SJCRH30 (cell line): ENCODE results near the gene CCDC57. TPM values are rescaled to one million over a fixed set of nuclear protein-coding genes. Genes with fewer than 3 reads are reported as not detected.
"Not testable (repeated sequence)": the region's sequence is repeated elsewhere in the genome, so short reads cannot be mapped to it uniquely, and the experiment has no call there.

Experiments
- DNase-seq, 2 experiments: peaks; one replicate each; pipeline ENCODE4 v3.0.0-alpha.2; 2015 to 2020
- H3K27ac ChIP-seq: fragments of 250-450 bp; sonication (Bioruptor Pico); 2 replicates; pipeline ENCODE4 v1.5.1; 2020; ENCODE audit warnings: mild to moderate bottlenecking, moderate library complexity
- H3K27me3 ChIP-seq: fragments of 250-450 bp; sonication (Bioruptor Pico); 2 replicates; pipeline ENCODE4 v1.5.1; 2020; ENCODE audit warnings: mild to moderate bottlenecking, moderate library complexity
- H3K36me3 ChIP-seq: fragments of 250-450 bp; sonication (Bioruptor Pico); 2 replicates; pipeline ENCODE4 v1.5.1; 2020; ENCODE audit warnings: mild to moderate bottlenecking, moderate library complexity
- H3K4me1 ChIP-seq: fragments of 250-450 bp; sonication (Bioruptor Pico); 2 replicates; pipeline ENCODE4 v1.5.1; 2020; ENCODE audit warnings: mild to moderate bottlenecking, moderate library complexity
- H3K4me3 ChIP-seq: fragments of 250-450 bp; sonication (Bioruptor Pico); 2 replicates; pipeline ENCODE4 v1.5.1; 2020; ENCODE audit warnings: mild to moderate bottlenecking, moderate library complexity
- H3K9me3 ChIP-seq: fragments of 250-450 bp; sonication (Bioruptor Pico); replicated peaks from 2 replicates; pipeline ENCODE4 v1.5.1; 2020; ENCODE audit warnings: mild to moderate bottlenecking, moderate library complexity
- total RNA-seq: library from RNA; depleted of rRNA; stranded (reverse); fragments of >200 nt; shearing (Covaris generic); gene quantifications from 2 replicates; pipeline ENCODE4 v1.2.3, GENCODE V29; 2014

CCDC57 gene
- total RNA-seq, 1 experiment from 2014 or later: 23.5 TPM

DNA sequence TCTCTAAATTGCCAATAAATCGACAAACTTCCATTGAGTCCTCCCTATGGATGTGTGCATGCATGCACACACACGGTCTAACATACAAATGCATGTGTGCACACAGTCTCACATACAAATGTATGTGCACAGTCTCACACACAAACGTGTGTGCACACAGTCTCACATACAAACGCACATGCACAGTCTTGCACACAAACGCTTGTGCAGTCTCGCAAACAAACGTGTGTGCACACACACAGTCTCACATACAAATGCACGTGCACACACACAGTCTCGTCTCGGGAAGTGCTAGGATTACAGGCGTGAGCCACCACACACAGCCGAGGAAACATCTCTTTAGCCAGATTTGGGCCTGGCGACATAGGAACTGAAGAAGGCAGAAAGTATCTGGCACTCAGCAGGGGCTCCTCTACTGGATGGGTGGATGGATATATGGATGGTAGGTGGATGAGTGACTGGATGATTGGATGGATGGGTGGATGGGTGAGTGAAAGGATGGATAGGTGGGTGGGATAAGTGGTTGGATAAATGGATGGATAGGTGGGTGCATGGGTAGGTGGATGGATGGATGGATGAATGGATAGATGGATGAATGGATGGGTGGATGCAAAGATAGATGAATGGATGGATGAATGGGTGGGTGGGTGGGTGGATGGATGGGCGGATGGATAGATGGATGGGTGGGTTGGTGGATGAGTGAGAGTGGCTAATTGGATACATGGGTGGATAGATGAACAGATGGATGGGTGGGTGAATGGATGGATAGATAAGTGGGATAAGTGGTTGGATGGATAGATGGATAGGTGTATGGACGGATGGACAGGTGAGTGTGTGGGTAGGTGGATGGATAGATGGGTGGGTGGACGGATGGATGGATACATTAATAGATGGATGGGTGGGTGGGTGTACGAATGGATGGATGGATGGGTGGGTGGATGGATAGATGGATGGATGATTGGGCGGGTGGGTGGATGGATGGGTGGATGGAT lies 65.7 kb downstream of the CCDC57 start:
- Histone ChIP-seq H3K27ac (no peak overlapping the region), H3K4me3 (no peak overlapping the region), H3K9me3 (no peaks in the 10 kb centered on the region), H3K36me3 (no peaks in the 10 kb centered on the region), H3K27me3 (no peaks in the 10 kb centered on the region), H3K4me1 (no peaks in the 10 kb centered on the region)
- no peak for DNase-seq

DNA sequence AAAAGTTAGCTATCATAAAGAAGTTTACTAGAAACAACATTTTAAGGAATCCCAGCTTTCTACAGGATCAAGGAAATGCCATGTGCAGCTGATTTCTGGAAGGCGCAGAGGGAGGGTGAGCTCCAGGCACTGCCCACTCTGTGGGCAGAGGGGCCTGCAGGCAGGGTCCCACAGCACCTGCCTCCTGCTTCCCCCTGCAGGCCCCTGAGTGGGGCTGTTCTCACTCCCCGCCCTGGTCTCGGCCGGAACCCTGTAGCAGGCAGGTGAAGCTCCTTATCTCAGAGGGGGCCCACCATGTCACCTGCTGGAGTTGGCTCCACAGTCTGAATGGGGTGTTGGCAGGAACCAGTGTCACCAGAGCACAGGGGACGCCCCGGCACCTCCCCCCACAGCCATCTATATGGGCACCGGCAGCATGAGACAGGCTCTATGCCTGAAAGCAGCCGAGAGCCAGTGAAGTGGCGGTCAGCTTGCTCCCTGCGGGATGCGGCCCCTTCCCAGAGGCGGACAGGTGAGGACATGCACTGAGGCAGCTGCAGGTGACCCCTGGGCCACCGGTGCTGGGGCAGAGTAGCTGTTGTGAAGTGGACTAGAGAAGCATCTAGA lies 67.0 kb downstream of the CCDC57 start:
- Histone ChIP-seq H3K36me3 (no peaks in the 10 kb centered on the region), H3K27me3 (no peaks in the 10 kb centered on the region), H3K27ac (no peak overlapping the region), H3K9me3 (no peaks in the 10 kb centered on the region), H3K4me1 (no peaks in the 10 kb centered on the region), H3K4me3 (no peak overlapping the region)
- no peak for DNase-seq

DNA sequence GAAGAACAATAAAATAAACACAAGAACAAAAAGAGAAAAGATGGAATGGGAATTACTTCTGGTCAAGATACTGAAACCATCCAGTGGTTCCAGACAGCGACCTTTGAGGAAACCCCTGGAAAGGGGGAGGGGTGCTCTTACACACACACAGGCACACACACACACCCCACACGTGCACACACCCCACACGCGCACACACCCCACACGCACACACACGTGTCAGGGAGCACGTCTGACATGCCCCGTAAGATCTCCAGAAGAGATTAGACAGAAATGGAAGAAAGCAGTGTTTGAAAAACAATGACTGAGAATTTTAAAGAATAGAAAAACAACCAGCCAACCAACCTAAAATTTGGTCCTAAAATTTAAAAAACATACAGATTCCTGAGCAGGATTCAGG lies 69.3 kb downstream of the CCDC57 start:
- no peak overlapping the region for H3K4me3 ChIP-seq
- H3K4me1 ChIP-seq: no peaks in the 10 kb centered on the region
- no peak overlapping the region for H3K27ac ChIP-seq
- no peaks in the 10 kb centered on the region for H3K9me3 ChIP-seq
- no peaks in the 10 kb centered on the region for H3K36me3 ChIP-seq
- no peaks in the 10 kb centered on the region for H3K27me3 ChIP-seq
- DNase-seq: no peak

DNA sequence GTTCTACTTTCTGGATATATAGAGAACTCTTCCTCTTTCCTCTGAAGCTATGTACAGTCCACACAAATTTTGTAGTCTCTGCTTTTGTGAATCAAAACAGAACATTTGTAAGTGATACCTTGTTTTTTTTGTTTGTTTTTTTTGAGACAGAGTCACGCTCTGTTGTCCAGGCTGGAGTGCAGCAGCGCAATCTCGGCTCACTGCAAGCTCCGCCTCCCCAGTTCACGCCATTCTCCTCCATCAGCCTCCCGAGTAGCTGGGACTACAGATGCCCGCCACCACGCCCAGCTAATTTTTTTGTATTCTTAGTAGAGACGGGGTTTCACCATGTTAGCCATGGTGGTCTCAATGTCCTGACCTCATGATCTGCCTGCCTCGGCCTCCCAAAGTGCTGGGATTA lies 72.7 kb downstream of the CCDC57 start:
- not testable (repeated sequence) for H3K9me3 ChIP-seq, DNase-seq, H3K4me1 ChIP-seq, H3K36me3 ChIP-seq, H3K4me3 ChIP-seq, H3K27ac ChIP-seq, H3K27me3 ChIP-seq

DNA sequence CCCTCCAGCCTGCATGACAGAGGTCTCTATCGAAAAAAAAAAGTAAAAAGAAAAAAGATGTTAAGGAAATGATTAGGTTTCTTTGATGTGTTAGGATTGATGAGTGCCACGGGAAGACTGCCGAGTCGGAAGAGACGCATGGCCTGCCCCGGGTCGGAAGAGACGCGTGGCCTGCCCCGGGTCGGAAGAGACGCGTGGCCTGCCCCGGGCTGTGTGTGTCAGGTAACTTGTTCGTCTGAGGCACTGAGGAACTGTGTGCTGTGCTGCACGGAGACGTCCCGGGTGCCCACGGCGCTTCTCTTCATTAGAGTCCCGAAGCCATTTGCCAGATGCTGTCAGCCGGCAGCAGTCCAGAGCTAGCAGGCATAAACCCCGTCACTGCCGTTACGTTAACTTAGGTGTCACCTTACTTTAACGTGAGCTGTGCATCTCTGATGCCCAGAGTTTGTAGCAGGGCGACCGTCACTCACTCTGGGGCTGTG lies 74.1 kb downstream of the CCDC57 start:
- Histone ChIP-seq H3K4me1 (peaks cover 5% of the 10 kb centered on the region), H3K4me3 (no peak overlapping the region), H3K27ac (no peak overlapping the region), H3K27me3 (no peaks in the 10 kb centered on the region), H3K9me3 (no peaks in the 10 kb centered on the region), H3K36me3 (no peaks in the 10 kb centered on the region)
- DNase-seq: no peak

DNA sequence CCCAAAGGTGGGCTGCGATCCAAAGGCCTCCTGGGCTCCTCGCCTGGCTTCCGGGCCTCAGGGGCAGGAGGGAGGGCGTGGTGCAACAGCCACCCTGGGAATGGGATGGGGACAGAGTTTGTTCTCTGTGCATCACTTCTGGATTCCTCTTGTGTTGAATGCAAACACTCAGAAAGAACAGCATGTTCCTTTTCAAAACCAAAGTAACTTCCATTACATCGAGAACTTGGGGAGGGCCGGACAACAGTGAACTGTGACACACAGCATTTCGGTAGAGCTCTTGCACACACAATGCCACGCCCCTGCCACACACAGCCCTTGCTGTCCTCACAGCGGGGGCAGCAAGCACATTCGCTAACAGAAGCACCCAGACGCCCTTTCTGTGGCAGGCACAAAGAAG lies 78.5 kb downstream of the CCDC57 start:
- Histone ChIP-seq H3K27me3 (no peaks in the 10 kb centered on the region), H3K9me3 (no peaks in the 10 kb centered on the region), H3K4me1 (peaks cover 6% of the 10 kb centered on the region), H3K36me3 (no peaks in the 10 kb centered on the region), H3K27ac (no peak overlapping the region), H3K4me3 (no peak overlapping the region)
- no peak for DNase-seq

DNA sequence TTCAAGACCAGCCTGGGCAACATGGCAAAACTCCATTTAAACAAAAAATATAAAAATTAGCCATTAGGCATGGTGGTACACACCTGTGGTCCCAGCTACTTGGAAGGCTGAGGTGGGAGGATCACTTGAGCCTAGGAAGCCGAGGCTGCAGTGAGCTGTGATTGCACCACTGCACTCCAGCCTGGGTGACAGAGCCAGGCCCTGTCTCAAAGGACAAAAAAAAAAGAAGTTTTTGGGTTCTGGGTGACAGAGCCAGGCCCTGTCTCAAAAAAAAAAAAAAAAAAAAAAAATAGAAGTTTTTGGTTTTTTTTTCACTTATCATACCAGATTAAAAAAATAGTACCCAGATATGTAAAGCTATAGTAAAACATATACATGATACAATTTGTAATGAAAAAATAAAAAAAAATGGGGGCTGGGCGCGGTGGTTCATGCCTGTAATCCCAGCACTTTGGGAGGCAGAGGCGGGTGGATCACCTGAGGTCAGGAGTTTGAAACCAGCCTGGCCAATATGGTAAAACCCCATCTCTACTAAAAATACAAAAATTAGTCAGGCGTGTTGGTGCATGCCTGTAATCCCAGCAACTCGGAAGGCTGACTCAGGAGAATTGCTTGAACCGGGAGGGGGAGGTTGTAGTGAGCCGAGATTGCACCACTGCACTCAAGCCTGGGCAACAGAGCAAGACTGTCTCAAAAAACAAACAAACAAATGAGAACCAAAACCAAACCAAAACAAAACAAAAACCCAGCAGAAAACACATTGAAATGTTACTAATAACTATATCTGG lies 79.3 kb downstream of the CCDC57 start:
- not testable (repeated sequence) for H3K27ac ChIP-seq, H3K27me3 ChIP-seq, H3K4me3 ChIP-seq

DNA sequence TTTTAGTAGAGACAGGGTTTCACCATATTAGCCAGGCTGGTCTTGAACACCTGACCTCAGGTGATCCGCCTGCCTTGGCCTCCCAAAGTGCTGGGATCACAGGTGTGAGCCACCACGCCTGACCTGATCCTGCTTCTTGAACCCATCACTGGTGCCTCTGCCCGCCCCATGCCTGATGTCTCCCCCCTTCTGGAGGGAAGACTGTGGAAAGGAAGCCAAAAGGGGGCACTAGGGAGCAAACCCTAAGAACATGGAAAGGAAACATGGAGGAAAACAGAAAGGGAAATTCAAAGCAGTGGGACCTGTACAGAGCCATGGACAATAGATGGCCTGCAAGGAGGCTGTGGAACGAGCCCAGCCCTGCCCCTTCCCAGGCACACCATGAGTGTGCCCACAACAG lies 83.5 kb downstream of the CCDC57 start:
- no peak overlapping the region for H3K27ac ChIP-seq
- no peak overlapping the region for H3K4me3 ChIP-seq
- H3K4me1 ChIP-seq: peaks cover 13% of the 10 kb centered on the region
- DNase-seq: no peak
- H3K9me3 ChIP-seq: no peaks in the 10 kb centered on the region
- H3K27me3 ChIP-seq: no peaks in the 10 kb centered on the region
- no peaks in the 10 kb centered on the region for H3K36me3 ChIP-seq

More for the DNA sequence above, 79.3 kb downstream of the CCDC57 start:
- peak in 1 of 2 experiments; percentile 44 for DNase-seq
- not testable (repeated sequence) for H3K36me3 ChIP-seq, H3K9me3 ChIP-seq, H3K4me1 ChIP-seq

DNA sequence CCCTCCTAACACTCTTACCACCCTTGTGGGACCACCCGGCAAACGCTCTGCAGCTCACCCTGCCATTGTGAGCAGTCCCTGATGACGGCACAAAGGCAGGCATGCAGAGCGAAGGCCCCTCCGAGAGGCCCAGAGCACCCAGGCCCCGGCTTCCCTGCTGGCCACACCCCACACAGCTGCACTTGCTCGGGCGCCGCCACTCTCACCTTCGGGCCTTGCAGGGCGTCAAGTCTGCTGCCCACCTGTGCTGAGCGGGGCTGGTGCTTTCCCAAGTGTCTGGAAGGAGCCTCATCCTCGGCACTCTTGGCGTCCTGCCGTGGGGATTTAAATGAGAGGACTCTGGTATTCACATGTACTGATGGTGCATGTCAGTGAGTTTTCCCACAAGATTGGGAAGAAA lies 84.4 kb downstream of the CCDC57 start:
- H3K4me3 ChIP-seq: peak overlapping the region; percentile 26
- H3K4me1 ChIP-seq: peaks cover 8% of the 10 kb centered on the region; the same call in 1 of the 2 replicates
- H3K27ac ChIP-seq: no peak overlapping the region
- H3K9me3 ChIP-seq: no peaks in the 10 kb centered on the region
- peak; percentile 52 to 54 for DNase-seq
- no peaks in the 10 kb centered on the region for H3K36me3 ChIP-seq
- no peaks in the 10 kb centered on the region for H3K27me3 ChIP-seq

DNA sequence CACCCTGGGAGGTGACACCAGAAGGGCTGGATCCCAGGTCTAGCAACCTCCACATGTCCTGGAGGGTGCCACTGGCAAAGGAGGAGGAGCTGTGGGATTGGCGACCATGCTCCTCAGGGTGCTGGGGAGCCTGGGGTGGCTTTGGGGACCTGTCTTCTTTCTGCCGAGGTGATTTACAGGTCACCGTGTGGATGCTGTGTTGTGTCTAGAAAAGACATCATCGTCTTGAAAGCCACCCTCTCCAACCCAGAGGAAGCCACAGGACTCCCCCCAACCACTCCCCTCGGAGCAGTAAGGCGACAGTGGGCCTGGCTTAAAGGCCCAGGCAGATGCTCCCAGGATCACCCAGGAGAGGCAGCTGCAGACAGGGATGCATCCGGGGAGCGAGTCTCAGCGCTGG lies 84.9 kb downstream of the CCDC57 start:
- Histone ChIP-seq H3K36me3 (no peaks in the 10 kb centered on the region), H3K9me3 (no peaks in the 10 kb centered on the region), H3K27me3 (no peaks in the 10 kb centered on the region), H3K4me3 (peak overlapping the region; percentile 26; the same call in 1 of the 2 replicates), H3K27ac (no peak overlapping the region), H3K4me1 (peaks cover 8% of the 10 kb centered on the region; the same call in 1 of the 2 replicates)
- peak; percentile 44 to 63 for DNase-seq

DNA sequence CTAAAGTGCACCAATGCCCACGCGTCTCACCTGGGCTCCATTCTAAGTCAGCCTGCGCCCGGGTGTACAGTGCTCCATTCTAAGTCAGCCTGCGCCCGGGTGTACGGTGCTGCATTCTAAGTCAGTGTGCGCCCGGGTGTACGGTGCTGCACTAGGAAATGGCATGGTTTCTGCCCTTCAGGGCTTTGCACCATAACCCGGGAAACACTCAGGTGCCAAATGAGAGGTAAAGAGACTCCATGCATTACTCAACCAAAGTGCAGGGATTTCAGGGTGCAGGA lies 85.4 kb downstream of the CCDC57 start:
- H3K36me3 ChIP-seq: no peaks in the 10 kb centered on the region
- H3K4me3 ChIP-seq: no peak overlapping the region
- no peaks in the 10 kb centered on the region for H3K27me3 ChIP-seq
- no peak for DNase-seq
- H3K9me3 ChIP-seq: no peaks in the 10 kb centered on the region
- H3K4me1 ChIP-seq: peaks cover 8% of the 10 kb centered on the region; the same call in 1 of the 2 replicates
- H3K27ac ChIP-seq: no peak overlapping the region

DNA sequence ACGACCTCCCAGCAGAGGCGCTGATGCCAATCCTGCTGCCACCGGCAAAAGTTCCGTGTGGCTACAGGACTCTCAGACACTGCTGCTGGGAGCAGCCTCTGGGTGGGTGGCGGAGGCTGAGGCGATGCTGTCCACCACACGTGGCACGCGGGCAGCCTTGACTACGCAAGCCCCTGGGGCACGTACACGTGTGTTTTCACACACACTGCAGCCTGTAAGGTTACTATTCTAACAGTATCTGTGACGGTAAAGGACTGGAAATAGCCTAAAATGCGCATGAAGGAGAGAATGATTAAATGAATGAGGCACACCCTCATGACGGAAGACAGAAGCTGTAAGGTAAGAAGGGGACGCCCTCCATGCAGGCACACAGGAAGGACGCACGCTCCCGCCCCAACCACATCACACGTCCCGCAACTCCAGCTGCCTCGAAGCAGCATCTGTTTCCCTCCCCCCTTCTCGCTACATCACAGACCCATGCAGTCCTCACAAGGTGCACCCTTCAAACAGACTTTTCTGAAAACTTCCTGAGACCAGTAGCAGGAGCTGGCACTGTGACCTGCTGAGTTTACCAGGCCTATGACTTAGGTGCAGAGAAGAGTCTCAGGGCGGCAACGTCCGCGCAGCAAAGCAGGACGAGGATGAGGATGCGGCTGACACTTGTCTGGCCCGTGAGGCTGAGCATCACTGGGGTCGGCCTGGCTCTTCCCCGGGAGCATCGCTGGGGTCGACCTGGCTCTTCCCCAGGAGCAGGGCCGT lies 85.9 kb downstream of the CCDC57 start:
- no peak overlapping the region for H3K27ac ChIP-seq
- no peaks in the 10 kb centered on the region for H3K36me3 ChIP-seq
- H3K4me1 ChIP-seq: peaks cover 8% of the 10 kb centered on the region; the same call in 1 of the 2 replicates
- DNase-seq: no peak
- H3K9me3 ChIP-seq: no peaks in the 10 kb centered on the region
- H3K4me3 ChIP-seq: no peak overlapping the region
- H3K27me3 ChIP-seq: no peaks in the 10 kb centered on the region

DNA sequence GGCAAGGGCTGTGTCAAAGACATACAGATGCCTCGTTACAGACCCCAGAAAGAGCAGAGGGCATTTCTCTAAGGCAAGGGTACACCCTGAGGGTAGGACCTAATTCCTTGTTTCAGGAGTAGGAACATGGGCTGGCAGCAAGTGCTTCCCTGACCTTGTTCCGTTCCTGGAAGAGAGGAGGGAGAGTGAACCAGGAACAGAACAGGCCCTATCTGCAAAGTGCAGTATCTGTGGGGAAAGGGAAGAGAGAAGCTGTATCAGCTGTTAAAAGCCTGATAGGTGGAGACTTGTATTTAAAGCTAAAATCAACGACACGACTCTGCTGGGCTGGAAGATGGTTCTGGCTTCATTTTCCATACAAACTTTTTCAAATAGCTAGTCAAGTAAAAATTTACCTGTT lies 88.5 kb downstream of the CCDC57 start:
- Histone ChIP-seq H3K36me3 (no peaks in the 10 kb centered on the region), H3K4me3 (no peak overlapping the region), H3K27ac (no peak overlapping the region), H3K27me3 (no peaks in the 10 kb centered on the region), H3K4me1 (peaks cover 10% of the 10 kb centered on the region; the same call in 1 of the 2 replicates), H3K9me3 (no peaks in the 10 kb centered on the region)
- DNase-seq: no peak
